NB4 (cell line): ENCODE measurements around the gene RAB34.

Experiments used
- POLR2A ChIP-seq: IDR thresholded peaks from 2 replicates; pipeline ENCODE4 v1.6.1; 2011; ENCODE audit warnings: mild to moderate bottlenecking; ENCODE audit not compliant: insufficient read length; ENCODE audit errors: extremely low read depth
- TF ChIP-seq, protein P1 (sequence below): IDR thresholded peaks from one replicate; pipeline ENCODE4 v1.5.1; 2012; ENCODE audit warnings: low read depth, low read length

DNA sequence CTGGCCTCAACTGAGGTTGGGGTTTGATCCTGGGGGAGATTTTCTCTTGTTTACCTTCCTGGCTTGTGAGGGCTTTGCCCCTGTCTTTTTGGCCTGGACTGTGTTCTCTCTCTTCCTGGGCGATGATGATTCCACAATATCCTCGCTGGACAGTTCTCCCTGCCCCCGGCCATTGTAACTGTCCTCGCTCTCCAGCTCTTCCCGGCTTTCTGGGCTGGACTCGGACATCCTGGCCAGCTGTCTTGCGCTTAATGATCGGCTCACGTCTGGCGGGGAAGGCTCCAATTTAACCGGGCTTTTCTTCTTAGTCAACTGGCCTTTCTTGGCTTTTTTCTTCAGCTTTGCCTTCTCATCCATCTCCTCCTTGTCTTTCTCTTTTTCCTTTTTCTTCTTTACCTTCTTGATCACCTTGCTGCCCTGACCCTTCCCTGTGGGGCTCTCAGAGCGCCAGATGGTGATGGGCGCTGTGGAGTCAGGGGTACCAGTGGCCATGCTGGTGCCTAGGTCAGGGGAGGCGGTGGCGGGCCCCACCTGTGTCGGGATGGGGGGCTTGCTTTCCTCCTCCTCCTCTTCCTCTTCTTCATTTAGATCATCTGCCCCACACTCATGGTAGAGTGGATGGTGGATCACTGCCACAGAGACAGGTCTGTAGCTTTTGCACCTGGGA is 14.0 kb downstream of the RAB34 start:
- TF ChIP-seq, protein P1, sequence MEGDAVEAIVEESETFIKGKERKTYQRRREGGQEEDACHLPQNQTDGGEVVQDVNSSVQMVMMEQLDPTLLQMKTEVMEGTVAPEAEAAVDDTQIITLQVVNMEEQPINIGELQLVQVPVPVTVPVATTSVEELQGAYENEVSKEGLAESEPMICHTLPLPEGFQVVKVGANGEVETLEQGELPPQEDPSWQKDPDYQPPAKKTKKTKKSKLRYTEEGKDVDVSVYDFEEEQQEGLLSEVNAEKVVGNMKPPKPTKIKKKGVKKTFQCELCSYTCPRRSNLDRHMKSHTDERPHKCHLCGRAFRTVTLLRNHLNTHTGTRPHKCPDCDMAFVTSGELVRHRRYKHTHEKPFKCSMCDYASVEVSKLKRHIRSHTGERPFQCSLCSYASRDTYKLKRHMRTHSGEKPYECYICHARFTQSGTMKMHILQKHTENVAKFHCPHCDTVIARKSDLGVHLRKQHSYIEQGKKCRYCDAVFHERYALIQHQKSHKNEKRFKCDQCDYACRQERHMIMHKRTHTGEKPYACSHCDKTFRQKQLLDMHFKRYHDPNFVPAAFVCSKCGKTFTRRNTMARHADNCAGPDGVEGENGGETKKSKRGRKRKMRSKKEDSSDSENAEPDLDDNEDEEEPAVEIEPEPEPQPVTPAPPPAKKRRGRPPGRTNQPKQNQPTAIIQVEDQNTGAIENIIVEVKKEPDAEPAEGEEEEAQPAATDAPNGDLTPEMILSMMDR: no peak
- TF ChIP-seq POLR2A: no peak
